H1 (cell line): ENCODE results near the gene SLC7A7. TPM values are rescaled to one million over a fixed set of nuclear protein-coding genes. Genes with fewer than 3 reads are reported as not detected.

Experiments
- CTCF ChIA-PET: fragments of 300-600 bp; sonication (Branson Sonifier 250); formaldehyde crosslinking; loops from one replicate; lab custom pipeline; 2021; ENCODE audit not compliant: partially characterized antibody; lab: Charles Lee
- POLR2A ChIA-PET: fragments of 300-600 bp; sonication (Branson Sonifier 250); formaldehyde crosslinking; loops from one replicate; lab custom pipeline; 2021; ENCODE audit warnings: inconsistent platforms; ENCODE audit not compliant: partially characterized antibody; lab: Charles Lee
- DNase-seq, 2 experiments: peaks; one replicate each; pipeline versions ENCODE4 v3.0.0 to v3.0.0-alpha.2; 2010 to 2022; ENCODE audit warnings: low spot score in 2 of 2, low read depth in 1 of 2, mixed read lengths in 1 of 2
- FAIRE-seq: peaks from 2 replicates; lab custom pipeline; 2011; peaks lifted over from hg19 to GRCh38; lab: Jason Lieb, UNC
- H2AFZ ChIP-seq: 2 replicates; pipeline ENCODE4 v1.8.1; 2012; ENCODE audit warnings: low read length, inconsistent platforms
- H2AK5ac ChIP-seq: 2 replicates; pipeline ENCODE4 v1.6.1; 2013; ENCODE audit warnings: low read depth, low read length
- H2BK120ac ChIP-seq: replicated peaks from 2 replicates; pipeline ENCODE3; 2013; ENCODE audit warnings: low read depth, low read length, inconsistent platforms
- H2BK12ac ChIP-seq: 2 replicates; pipeline ENCODE4 v1.6.1; 2013; ENCODE audit warnings: low read depth, low read length
- H2BK15ac ChIP-seq: 2 replicates; pipeline ENCODE4 v1.6.1; 2013; ENCODE audit warnings: low read length
- H2BK20ac ChIP-seq: 2 replicates; pipeline ENCODE4 v1.6.1; 2013; ENCODE audit warnings: low read length
- H2BK5ac ChIP-seq: 2 replicates; pipeline ENCODE4 v1.6.1; 2013; ENCODE audit warnings: low read depth, low read length
- H3K14ac ChIP-seq: 2 replicates; pipeline ENCODE4 v1.6.1; 2013; ENCODE audit warnings: inconsistent platforms; ENCODE audit not compliant: insufficient read length
- H3K18ac ChIP-seq: 2 replicates; pipeline ENCODE4 v1.6.1; 2013; ENCODE audit warnings: low read length; ENCODE audit errors: extremely low read depth
- H3K23ac ChIP-seq: 2 replicates; pipeline ENCODE4 v1.6.1; 2013; ENCODE audit warnings: inconsistent platforms; ENCODE audit not compliant: insufficient read length
- H3K23me2 ChIP-seq: 2 replicates; pipeline ENCODE4 v1.6.1; 2013; ENCODE audit warnings: low read depth, low read length
- H3K27ac ChIP-seq: 2 replicates; pipeline ENCODE4 v1.6.1; 2011; ENCODE audit warnings: low read depth, low read length, inconsistent platforms
- H3K27me3 ChIP-seq, 4 experiments: replicated peaks in 1 of 4; 1 replicate in 1 of 4; 2 replicates in 3 of 4; pipeline versions ENCODE4 v1.6.1 to v1.8.1; 2011 to 2013; ENCODE audit warnings: low read length in 3 of 4, mild to moderate bottlenecking in 3 of 4, inconsistent platforms in 2 of 4, mixed read lengths in 2 of 4, moderate library complexity in 1 of 4; ENCODE audit not compliant: control insufficient read depth in 3 of 4, insufficient read depth in 3 of 4; ENCODE audit errors: extremely low read depth in 1 of 4
- H3K36me3 ChIP-seq, 4 experiments: 2 replicates each; pipeline versions ENCODE4 v1.6.1 to v1.8.1; 2011 to 2013; ENCODE audit warnings: mild to moderate bottlenecking in 4 of 4, low read length in 3 of 4, moderate library complexity in 2 of 4, control low read depth in 1 of 4, inconsistent platforms in 1 of 4; ENCODE audit not compliant: insufficient read depth in 4 of 4, control insufficient read depth in 2 of 4
- H3K4ac ChIP-seq: replicated peaks from 2 replicates; pipeline ENCODE3; 2013; ENCODE audit warnings: low read length, low read depth, mixed read lengths, inconsistent platforms; ENCODE audit not compliant: insufficient read length
- H3K4me1 ChIP-seq, 4 experiments: replicated peaks in 1 of 4; 1 replicate in 1 of 4; 2 replicates in 3 of 4; pipeline versions ENCODE4 v1.6.1 to v1.8.1; 2011 to 2013; ENCODE audit warnings: low read length in 3 of 4, inconsistent platforms in 2 of 4, mixed read lengths in 1 of 4; ENCODE audit not compliant: insufficient read depth in 4 of 4, control insufficient read depth in 3 of 4
- H3K4me2 ChIP-seq, 2 experiments: 2 replicates each; pipeline versions ENCODE4 v1.6.1 to v1.8.1; 2011 to 2013; ENCODE audit warnings: low read depth in 2 of 2, low read length in 2 of 2, control low read depth in 1 of 2, inconsistent platforms in 1 of 2, mild to moderate bottlenecking in 1 of 2; ENCODE audit not compliant: insufficient read depth in 1 of 2
- H3K4me3 ChIP-seq, 4 experiments: fragments of 200-600, 300-600 bp in 1 of 4; sonication (generic), shearing (Covaris generic), sonication (Bioruptor Twin) in 1 of 4; 2 replicates each; pipeline versions ENCODE4 v1.5.1 to v1.8.1; 2011 to 2016; ENCODE audit warnings: low read length in 4 of 4, low read depth in 3 of 4, control low read depth in 2 of 4, inconsistent platforms in 2 of 4, mild to moderate bottlenecking in 2 of 4, mixed read lengths in 1 of 4, moderate library complexity in 1 of 4; ENCODE audit not compliant: insufficient read depth in 2 of 4; ENCODE audit errors: extremely low read depth in 1 of 4
- H3K56ac ChIP-seq: replicated peaks from 2 replicates; pipeline ENCODE3; 2013; ENCODE audit warnings: low read depth, mild to moderate bottlenecking, mixed read lengths, low read length, inconsistent platforms; ENCODE audit not compliant: insufficient read length
- H3K79me1 ChIP-seq: 2 replicates; pipeline ENCODE4 v1.6.1; 2013; ENCODE audit warnings: low read depth, low read length, control low read depth
- H3K79me2 ChIP-seq, 2 experiments: 2 replicates each; pipeline versions ENCODE4 v1.6.1 to v1.8.1; 2012 to 2013; ENCODE audit warnings: low read length in 2 of 2, mild to moderate bottlenecking in 2 of 2, inconsistent platforms in 1 of 2; ENCODE audit not compliant: insufficient read depth in 2 of 2, control insufficient read depth in 1 of 2
- H3K9ac ChIP-seq, 4 experiments: replicated peaks in 1 of 4; 1 replicate in 1 of 4; 2 replicates in 3 of 4; pipeline versions ENCODE4 v1.6.1 to v1.8.1; 2011 to 2013; ENCODE audit warnings: low read depth in 3 of 4, low read length in 3 of 4, control low read depth in 2 of 4, mild to moderate bottlenecking in 2 of 4, moderate library complexity in 2 of 4, inconsistent platforms in 1 of 4; ENCODE audit errors: extremely low read depth in 1 of 4
- H3K9me3 ChIP-seq, 2 experiments: 2 replicates each; pipeline versions ENCODE4 v1.6.1 to v1.8.1; 2012 to 2013; ENCODE audit warnings: mild to moderate bottlenecking in 2 of 2, moderate library complexity in 2 of 2, control low read depth in 1 of 2, inconsistent platforms in 1 of 2, low read depth in 1 of 2, low read length in 1 of 2, mixed read lengths in 1 of 2; ENCODE audit not compliant: insufficient read depth in 2 of 2
- H4K20me1 ChIP-seq, 2 experiments: replicated peaks in 1 of 2; 2 replicates each; pipeline versions ENCODE3 to v1.8.1; 2011 to 2013; ENCODE audit warnings: inconsistent platforms in 2 of 2, low read length in 2 of 2, mild to moderate bottlenecking in 1 of 2; ENCODE audit not compliant: insufficient read depth in 2 of 2, control insufficient read depth in 1 of 2
- H4K5ac ChIP-seq: 2 replicates; pipeline ENCODE4 v1.6.1; 2013; ENCODE audit warnings: low read length, low read depth, mixed read lengths, inconsistent platforms; ENCODE audit not compliant: insufficient read length
- H4K8ac ChIP-seq: 2 replicates; pipeline ENCODE4 v1.8.0; 2013; ENCODE audit warnings: mild to moderate bottlenecking, moderate library complexity, low read length, inconsistent platforms; ENCODE audit not compliant: insufficient read depth; ENCODE audit errors: extremely low read depth
- H4K91ac ChIP-seq: replicated peaks from 2 replicates; pipeline ENCODE3; 2013; ENCODE audit warnings: low read length, mixed read lengths, inconsistent platforms; ENCODE audit not compliant: insufficient read length
- BACH1 ChIP-seq: IDR thresholded peaks from 2 replicates; pipeline ENCODE4 v1.6.1; 2012; ENCODE audit warnings: low read length, improper control_type of control experiment
- EGR1 ChIP-seq: IDR thresholded peaks from 2 replicates; pipeline ENCODE4 v1.6.1; 2011; ENCODE audit warnings: low read depth, low read length, borderline replicate concordance
- FOSL1 ChIP-seq: IDR thresholded peaks from 2 replicates; pipeline ENCODE4 v1.6.1; 2011; ENCODE audit warnings: mild to moderate bottlenecking, low read depth, low read length, moderate library complexity; ENCODE audit not compliant: insufficient read depth
- KDM1A ChIP-seq: fragments of 200-600, 300-600 bp; sonication (generic); IDR thresholded peaks from 2 replicates; pipeline ENCODE4 v1.7.1; 2016; ENCODE audit warnings: mild to moderate bottlenecking, low read length, borderline replicate concordance
- SUZ12 ChIP-seq: fragments of 200-600 bp; sonication (generic); IDR thresholded peaks from 2 replicates; pipeline ENCODE4 v1.6.1; 2012; ENCODE audit warnings: mild to moderate bottlenecking, inconsistent platforms, low read length, moderate library complexity, mixed read lengths
- WGBS, 2 experiments: shearing (Covaris generic) in 1 of 2; methylation state at CpG; one replicate each; pipeline versions ENCODE4 v1.1.6 to v1.1.7; 2013 to 2015; ENCODE audit warnings: low lambda C conversion rate in 2 of 2, mixed read lengths in 2 of 2, inconsistent platforms in 1 of 2, low coverage in 1 of 2, missing lambda C conversion rate in 1 of 2; ENCODE audit not compliant: insufficient replicate concordance in 2 of 2, insufficient coverage in 1 of 2, insufficient read length in 1 of 2; ENCODE audit errors: extremely low coverage in 1 of 2, missing lambda C conversion rate in 1 of 2; 5-methylcytosine and 5-hydroxymethylcytosine counted together
- polyA plus RNA-seq, 7 experiments: library from polyadenylated mRNA; depleted of rRNA in 3 of 7; stranded (reverse) in 5 of 7; unstranded in 2 of 7; fragments of >200 nt in 5 of 7; fragments of 200-250 nt in 2 of 7; gene quantifications; 1 replicate in 5 of 7; 2 replicates in 1 of 7; 4 replicates in 1 of 7; pipeline versions ENCODE4 v1.2.1 to v1.2.3, GENCODE V29; 2011 to 2013; ENCODE audit warnings: missing spikeins in 2 of 7, mixed read lengths in 2 of 7
- total RNA-seq: library from RNA; stranded (reverse); fragmentation: NEBNext Ultra II Directional; extraction: Animal tissue kit (Norgen Biotek cat#: 25700); gene quantifications from 2 replicates; pipeline ENCODE4 v1.2.1, GENCODE V29; 2021

SLC7A7 gene
- total and polyA plus RNA-seq, 2 of the 8 experiments (the other 6 are each of a cell fraction or from before 2014, with no cell fraction given): 5.8 to 14.9 TPM

DNA sequence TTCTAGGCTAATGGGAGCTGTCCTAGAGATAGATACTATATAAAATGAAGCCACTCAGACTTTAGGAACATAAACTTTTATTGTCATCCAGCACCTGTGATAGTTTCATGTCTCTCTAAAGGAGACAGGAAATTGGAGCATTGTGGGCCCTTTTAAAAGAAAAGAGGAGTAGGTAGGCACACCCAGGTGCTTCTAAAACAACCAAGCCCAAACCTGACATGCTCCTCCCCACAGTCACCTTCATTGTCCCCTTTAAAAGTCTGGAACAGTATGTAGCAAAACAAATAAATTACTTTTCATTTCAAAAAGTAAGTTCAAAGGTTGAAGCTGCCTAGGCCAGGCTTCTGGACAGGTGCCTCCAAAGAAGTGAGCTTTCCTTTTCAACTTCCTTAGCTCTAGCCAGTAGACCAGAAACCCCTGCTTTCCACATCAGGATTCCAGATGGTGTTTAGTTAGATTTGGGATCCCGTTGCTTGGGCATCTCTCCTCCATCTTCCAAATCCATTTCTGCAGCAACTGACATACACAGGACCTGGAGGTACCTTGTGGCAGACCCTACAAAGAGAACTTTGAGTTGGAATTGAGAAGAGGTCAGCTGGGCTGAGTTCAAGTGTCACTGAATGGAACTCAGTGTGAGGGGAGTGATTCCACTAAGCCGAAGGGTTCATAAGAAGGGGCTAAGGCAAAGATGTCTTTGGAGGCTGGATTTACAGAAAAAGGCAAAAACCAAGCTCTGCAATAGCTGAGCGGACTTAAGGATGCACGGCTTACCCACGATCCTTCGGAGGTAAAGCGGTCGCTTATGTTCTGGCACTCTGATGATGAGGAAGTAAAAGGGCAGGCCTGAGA, 41.8 kb downstream of the SLC7A7 start:
- peaks cover 0 to 3% of the 10 kb centered on the region in 2 experiments; a peak in 2 of 4 replicates for H3K79me2 ChIP-seq
- H2BK12ac ChIP-seq: no peak overlapping the region
- no peak overlapping the region for H3K9ac ChIP-seq
- H2BK5ac ChIP-seq: peak overlapping the region; percentile 26; the same call in 1 of the 2 replicates
- no peak for TF ChIP-seq BACH1
- TF ChIP-seq FOSL1: no peak
- no peak for TF ChIP-seq SUZ12
- TF ChIP-seq EGR1: no peak
- no peak for TF ChIP-seq KDM1A
- FAIRE-seq (no peak), DNase-seq (no peak)
- H2BK15ac ChIP-seq: no peak overlapping the region
- H2BK120ac ChIP-seq: no peak overlapping the region
- H4K91ac ChIP-seq: no peak overlapping the region
- H3K23ac ChIP-seq: no peak overlapping the region
- 91% methylated on average over 8 of the region's 8 CpGs; no CpG with 5 or more reads in 1 of the 2 experiments for WGBS, 2 experiments
- H3K27ac ChIP-seq: no peak overlapping the region
- H4K5ac ChIP-seq: no peak overlapping the region
- no peak overlapping the region for H3K56ac ChIP-seq
- H3K4me3 ChIP-seq: no peak overlapping the region
- H4K8ac ChIP-seq: no peak overlapping the region
- no peak overlapping the region for H3K14ac ChIP-seq
- no peak overlapping the region for H2AFZ ChIP-seq
- H3K9me3 ChIP-seq: no peaks in the 10 kb centered on the region
- ChIA-PET POLR2A (interaction anchor here (0.7 to 3.4 kb wide), 11 partner anchors 11 to 204 kb away, joined by 3 to 13 read pairs (median 3); partner anchors contain the start of gene REM2), CTCF (interaction anchor here (0.6 to 2.9 kb wide), 19 partner anchors 11 to 383 kb away, joined by 3 to 17 read pairs (median 5); no protein-coding TSS in a partner anchor)
- H3K4me1 ChIP-seq: no peaks in the 10 kb centered on the region
- H3K79me1 ChIP-seq: no peaks in the 10 kb centered on the region; the same call in 1 of the 2 replicates
- no peaks in the 10 kb centered on the region for H3K27me3 ChIP-seq
- H3K4me2 ChIP-seq: no peak overlapping the region
- peaks cover 19 to 42% (median 31%) of the 10 kb centered on the region in 4 experiments for H3K36me3 ChIP-seq
- H3K18ac ChIP-seq: no peak overlapping the region
- H3K4ac ChIP-seq: no peak overlapping the region
- H4K20me1 ChIP-seq: no peaks in the 10 kb centered on the region
- H2AK5ac ChIP-seq: no peak overlapping the region
- no peak overlapping the region for H2BK20ac ChIP-seq
- no peaks in the 10 kb centered on the region for H3K23me2 ChIP-seq
